Neural cell (in vitro differentiated cells): ENCODE measurements around the gene KIF19. TPM values are rescaled to one million over a fixed set of nuclear protein-coding genes. Genes with fewer than 3 reads are reported as not detected.

Experiments used
- H2AFZ ChIP-seq: fragments of 200-600, 300-800 bp; sonication (generic), shearing (Covaris generic); 2 replicates; pipeline ENCODE4 v1.6.0; 2014; ENCODE audit warnings: low read depth, mild to moderate bottlenecking, antibody characterized with exemption, low read length, moderate library complexity
- H3F3A ChIP-seq: fragments of 200-600 bp; shearing (Covaris generic); 2 replicates; pipeline ENCODE4 v1.6.1; 2016; ENCODE audit warnings: mild to moderate bottlenecking, moderate library complexity, mixed read lengths, antibody characterized with exemption, low read length; ENCODE audit not compliant: insufficient read depth, poor library complexity, severe bottlenecking
- H3K27ac ChIP-seq: fragments of 200-600, 300-800 bp; sonication (generic), shearing (Covaris generic); 2 replicates; pipeline ENCODE4 v1.5.1; 2014; ENCODE audit warnings: mild to moderate bottlenecking, low read length, moderate library complexity
- H3K27me3 ChIP-seq: fragments of 300-800, 200-600 bp; sonication (generic), shearing (Covaris generic); 2 replicates; pipeline ENCODE4 v1.6.0; 2014; ENCODE audit warnings: mild to moderate bottlenecking, low read depth, low read length, moderate library complexity; ENCODE audit not compliant: insufficient read depth
- H3K36me3 ChIP-seq: fragments of 300-800, 200-600 bp; sonication (generic), shearing (Covaris generic); 2 replicates; pipeline ENCODE4 v1.5.1; 2014; ENCODE audit warnings: mild to moderate bottlenecking, antibody characterized with exemption, low read length, moderate library complexity; ENCODE audit not compliant: insufficient read depth
- H3K4me2 ChIP-seq: fragments of 300-800, 200-600 bp; sonication (generic), shearing (Covaris generic); 2 replicates; pipeline ENCODE4 v1.6.0; 2014; ENCODE audit warnings: mild to moderate bottlenecking, low read length
- H3K4me3 ChIP-seq: fragments of 300-800, 200-600 bp; sonication (generic), shearing (Covaris generic); 2 replicates; pipeline ENCODE4 v1.5.1; 2014; ENCODE audit warnings: mild to moderate bottlenecking, low read length, moderate library complexity
- H3K79me2 ChIP-seq: fragments of 200-600 bp; shearing (Covaris generic); replicated peaks from 2 replicates; pipeline ENCODE4 v1.6.0; 2014; ENCODE audit warnings: mild to moderate bottlenecking, low read length, moderate library complexity; ENCODE audit not compliant: insufficient read depth
- H3K9ac ChIP-seq: fragments of 300-800, 200-600 bp; sonication (generic), shearing (Covaris generic); 2 replicates; pipeline ENCODE4 v1.6.1; 2016; ENCODE audit warnings: mild to moderate bottlenecking, low read length, mixed read lengths
- H3K9me2 ChIP-seq: fragments of 200-600 bp; shearing (Covaris generic); 2 replicates; pipeline ENCODE4 v1.6.1; 2016; ENCODE audit warnings: mild to moderate bottlenecking, low read length, mixed read lengths; ENCODE audit not compliant: insufficient read depth
- H3K9me3 ChIP-seq: fragments of 200-600, 300-800 bp; sonication (generic), shearing (Covaris generic); 2 replicates; pipeline ENCODE4 v1.6.1; 2016; ENCODE audit warnings: mild to moderate bottlenecking, mixed run types, low read length, moderate library complexity, mixed read lengths
- H4K20me1 ChIP-seq: fragments of 200-600 bp; shearing (Covaris generic); 2 replicates; pipeline ENCODE4 v1.6.1; 2016; ENCODE audit warnings: mild to moderate bottlenecking, mixed run types; ENCODE audit not compliant: insufficient read depth
- EP300 ChIP-seq: fragments of 450-650 bp; conservative IDR thresholded peaks from 2 replicates; pipeline ENCODE4 v1.6.1; 2014; ENCODE audit warnings: antibody characterized with exemption, mild to moderate bottlenecking, moderate library complexity; ENCODE audit not compliant: poor library complexity, severe bottlenecking
- EZH2 ChIP-seq: fragments of 200-600, 300-800 bp; shearing (Covaris generic), sonication (generic); IDR thresholded peaks from 2 replicates; pipeline ENCODE4 v1.6.1; 2014; ENCODE audit warnings: antibody characterized with exemption, low read length, borderline replicate concordance, mild to moderate bottlenecking; ENCODE audit not compliant: insufficient read depth, poor library complexity, severe bottlenecking
- MXI1 ChIP-seq: fragments of 450-650 bp; conservative IDR thresholded peaks from 2 replicates; pipeline ENCODE4 v1.6.1; 2014; ENCODE audit warnings: antibody characterized with exemption, mild to moderate bottlenecking; ENCODE audit not compliant: poor library complexity, severe bottlenecking
- POLR2AphosphoS5 ChIP-seq: IDR thresholded peaks from 2 replicates; pipeline ENCODE4 v1.6.1; 2012
- RAD21 ChIP-seq: fragments of 450-650 bp; conservative IDR thresholded peaks from 2 replicates; pipeline ENCODE4 v1.6.1; 2014; ENCODE audit warnings: antibody characterized with exemption, mild to moderate bottlenecking, moderate library complexity
- SMC3 ChIP-seq: fragments of 450-650 bp; conservative IDR thresholded peaks from 2 replicates; pipeline ENCODE4 v1.6.1; 2014; ENCODE audit warnings: antibody characterized with exemption, mild to moderate bottlenecking, moderate library complexity; ENCODE audit not compliant: poor library complexity
- TAF1 ChIP-seq: IDR thresholded peaks from 2 replicates; pipeline ENCODE4 v1.6.1; 2012; ENCODE audit warnings: low read depth
- polyA plus RNA-seq: library from polyadenylated mRNA; depleted of rRNA; stranded (reverse); fragments of >200 nt; gene quantifications from 2 replicates; pipeline ENCODE4 v1.2.3, GENCODE V29; 2014
- TF ChIP-seq, protein P1 (sequence below): fragments of 450-650 bp; IDR thresholded peaks from 2 replicates; pipeline ENCODE4 v1.5.1; 2014; ENCODE audit warnings: antibody characterized with exemption, mild to moderate bottlenecking, moderate library complexity; ENCODE audit not compliant: poor library complexity, severe bottlenecking
- TF ChIP-seq, protein P2 (sequence below): IDR thresholded peaks from 2 replicates; pipeline ENCODE4 v1.6.1; 2012; ENCODE audit warnings: borderline replicate concordance

The KIF19 gene
- polyA plus RNA-seq, 1 donor from 2014 or later = not detected

DNA sequence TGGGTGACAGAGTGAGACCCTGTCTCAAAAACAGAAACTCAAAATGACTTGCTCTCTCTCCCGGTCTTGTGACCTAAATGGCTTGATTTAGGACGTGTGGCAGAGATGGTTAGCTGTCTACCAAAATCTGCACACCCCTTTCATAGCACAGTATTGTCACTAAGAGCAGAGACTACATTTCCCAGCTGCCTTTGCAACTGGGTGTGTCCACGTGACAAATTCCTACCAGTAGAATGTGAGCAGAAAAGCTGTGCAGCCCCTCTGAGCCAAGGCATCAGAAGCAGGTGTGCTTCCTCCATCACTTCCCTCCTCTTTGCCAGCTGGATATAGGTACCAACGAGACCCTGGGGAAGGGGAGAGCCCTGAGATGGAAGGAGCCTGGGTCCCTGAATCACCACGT is 66.8 kb downstream of the KIF19 start:
- no peaks in the 10 kb centered on the region for H3K36me3 ChIP-seq
- no peak overlapping the region for H3K27ac ChIP-seq
- H3K4me2 ChIP-seq = no peak overlapping the region
- H3K27me3 ChIP-seq = no peaks in the 10 kb centered on the region
- H2AFZ ChIP-seq = no peak overlapping the region
- no peaks in the 10 kb centered on the region for H3K79me2 ChIP-seq
- H3K9me2 ChIP-seq = no peaks in the 10 kb centered on the region
- H3F3A ChIP-seq = no peaks in the 10 kb centered on the region
- TF ChIP-seq RAD21 (no peak), EZH2 (no peak), SMC3 (no peak), EP300 (no peak)
- TF ChIP-seq, protein P1, sequence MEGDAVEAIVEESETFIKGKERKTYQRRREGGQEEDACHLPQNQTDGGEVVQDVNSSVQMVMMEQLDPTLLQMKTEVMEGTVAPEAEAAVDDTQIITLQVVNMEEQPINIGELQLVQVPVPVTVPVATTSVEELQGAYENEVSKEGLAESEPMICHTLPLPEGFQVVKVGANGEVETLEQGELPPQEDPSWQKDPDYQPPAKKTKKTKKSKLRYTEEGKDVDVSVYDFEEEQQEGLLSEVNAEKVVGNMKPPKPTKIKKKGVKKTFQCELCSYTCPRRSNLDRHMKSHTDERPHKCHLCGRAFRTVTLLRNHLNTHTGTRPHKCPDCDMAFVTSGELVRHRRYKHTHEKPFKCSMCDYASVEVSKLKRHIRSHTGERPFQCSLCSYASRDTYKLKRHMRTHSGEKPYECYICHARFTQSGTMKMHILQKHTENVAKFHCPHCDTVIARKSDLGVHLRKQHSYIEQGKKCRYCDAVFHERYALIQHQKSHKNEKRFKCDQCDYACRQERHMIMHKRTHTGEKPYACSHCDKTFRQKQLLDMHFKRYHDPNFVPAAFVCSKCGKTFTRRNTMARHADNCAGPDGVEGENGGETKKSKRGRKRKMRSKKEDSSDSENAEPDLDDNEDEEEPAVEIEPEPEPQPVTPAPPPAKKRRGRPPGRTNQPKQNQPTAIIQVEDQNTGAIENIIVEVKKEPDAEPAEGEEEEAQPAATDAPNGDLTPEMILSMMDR = no peak
- H3K9me3 ChIP-seq = no peaks in the 10 kb centered on the region
- H3K9ac ChIP-seq = no peak overlapping the region
- H3K4me3 ChIP-seq = no peak overlapping the region
- H4K20me1 ChIP-seq = no peaks in the 10 kb centered on the region

DNA sequence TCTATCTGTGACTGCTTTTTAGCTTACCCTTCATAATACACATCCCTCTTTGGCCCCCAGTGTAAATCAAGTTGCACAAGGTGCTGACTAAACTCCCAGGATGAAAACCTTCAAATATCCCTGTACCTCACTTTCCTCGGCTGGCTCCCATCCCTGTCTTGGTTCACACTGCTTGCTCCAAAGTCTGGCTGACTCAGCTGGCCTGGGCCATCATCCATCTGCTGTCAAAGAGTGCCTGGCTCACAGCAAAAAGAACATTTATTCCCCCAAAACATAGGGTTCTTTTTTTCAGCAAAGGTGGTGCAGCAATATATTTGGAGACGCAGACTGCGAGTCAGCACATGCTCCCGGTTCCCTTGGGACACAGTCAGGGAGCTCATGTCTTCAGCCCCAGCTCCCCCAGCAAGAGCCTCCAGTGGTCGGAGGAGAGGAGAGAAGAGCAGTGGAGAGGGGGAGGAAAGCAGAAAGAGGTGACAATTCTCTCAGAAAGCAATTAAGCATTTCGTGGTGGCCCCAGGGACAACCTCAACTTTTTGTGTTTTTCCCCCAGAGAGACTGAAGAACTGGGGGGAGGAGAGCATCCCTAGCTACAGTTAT is 67.4 kb downstream of the KIF19 start:
- Histone ChIP-seq H3K27ac (no peak overlapping the region), H3K4me3 (no peak overlapping the region), H2AFZ (no peak overlapping the region), H3K4me2 (no peak overlapping the region), H3K9ac (no peak overlapping the region), H3K9me2 (no peaks in the 10 kb centered on the region), H3F3A (no peaks in the 10 kb centered on the region), H3K9me3 (no peaks in the 10 kb centered on the region), H3K36me3 (no peaks in the 10 kb centered on the region), H4K20me1 (no peaks in the 10 kb centered on the region), H3K27me3 (no peaks in the 10 kb centered on the region), H3K79me2 (no peaks in the 10 kb centered on the region)
- TF ChIP-seq SMC3 (no peak), RAD21 (no peak), EZH2 (no peak), EP300 (no peak), TAF1 (no peak), POLR2AphosphoS5 (no peak), MXI1 (no peak)
- TF ChIP-seq, protein P1 = no peak
- TF ChIP-seq, protein P2, sequence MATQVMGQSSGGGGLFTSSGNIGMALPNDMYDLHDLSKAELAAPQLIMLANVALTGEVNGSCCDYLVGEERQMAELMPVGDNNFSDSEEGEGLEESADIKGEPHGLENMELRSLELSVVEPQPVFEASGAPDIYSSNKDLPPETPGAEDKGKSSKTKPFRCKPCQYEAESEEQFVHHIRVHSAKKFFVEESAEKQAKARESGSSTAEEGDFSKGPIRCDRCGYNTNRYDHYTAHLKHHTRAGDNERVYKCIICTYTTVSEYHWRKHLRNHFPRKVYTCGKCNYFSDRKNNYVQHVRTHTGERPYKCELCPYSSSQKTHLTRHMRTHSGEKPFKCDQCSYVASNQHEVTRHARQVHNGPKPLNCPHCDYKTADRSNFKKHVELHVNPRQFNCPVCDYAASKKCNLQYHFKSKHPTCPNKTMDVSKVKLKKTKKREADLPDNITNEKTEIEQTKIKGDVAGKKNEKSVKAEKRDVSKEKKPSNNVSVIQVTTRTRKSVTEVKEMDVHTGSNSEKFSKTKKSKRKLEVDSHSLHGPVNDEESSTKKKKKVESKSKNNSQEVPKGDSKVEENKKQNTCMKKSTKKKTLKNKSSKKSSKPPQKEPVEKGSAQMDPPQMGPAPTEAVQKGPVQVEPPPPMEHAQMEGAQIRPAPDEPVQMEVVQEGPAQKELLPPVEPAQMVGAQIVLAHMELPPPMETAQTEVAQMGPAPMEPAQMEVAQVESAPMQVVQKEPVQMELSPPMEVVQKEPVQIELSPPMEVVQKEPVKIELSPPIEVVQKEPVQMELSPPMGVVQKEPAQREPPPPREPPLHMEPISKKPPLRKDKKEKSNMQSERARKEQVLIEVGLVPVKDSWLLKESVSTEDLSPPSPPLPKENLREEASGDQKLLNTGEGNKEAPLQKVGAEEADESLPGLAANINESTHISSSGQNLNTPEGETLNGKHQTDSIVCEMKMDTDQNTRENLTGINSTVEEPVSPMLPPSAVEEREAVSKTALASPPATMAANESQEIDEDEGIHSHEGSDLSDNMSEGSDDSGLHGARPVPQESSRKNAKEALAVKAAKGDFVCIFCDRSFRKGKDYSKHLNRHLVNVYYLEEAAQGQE = no peak
